Measurements from ENCODE around the gene AJUBA.
"Not testable (repeated sequence)": the region's sequence is repeated elsewhere in the genome, so short reads cannot be mapped to it uniquely, and the experiment has no call there.

The AJUBA gene

GRCh38 chr14:22978981-22979671 is 3.2 kb downstream of the AJUBA start:
- no peak for DNase-seq

DNA sequence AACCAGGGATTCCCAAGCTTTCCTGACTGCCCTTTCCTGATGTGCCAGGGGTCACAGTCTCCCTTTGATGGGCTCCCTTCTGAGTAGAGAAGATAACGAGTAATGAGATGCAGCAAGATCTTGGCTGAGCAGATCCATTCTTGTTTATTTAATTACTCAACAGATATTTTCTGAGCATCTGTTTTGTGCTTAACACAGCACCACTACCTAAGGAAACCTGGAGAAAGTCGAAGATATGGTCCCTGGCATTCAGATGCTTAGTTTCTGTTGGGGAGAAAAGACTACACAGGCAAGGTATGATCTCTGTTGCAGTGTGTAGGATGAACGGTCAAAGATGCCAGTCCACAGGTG is 3.9 kb downstream of the AJUBA start:
- DNase-seq, result no peak

- no peak for DNase-seq
Measured at GRCh38 chr14:22977684-22978486, 4.5 kb downstream of the AJUBA start.

GRCh38 chr14:22977434-22977683 is 5.0 kb downstream of the AJUBA start:
- DNase-seq, result no peak

GRCh38 chr14:22976620-22977433 is 5.5 kb downstream of the AJUBA start:
- DNase-seq, result no peak

DNA sequence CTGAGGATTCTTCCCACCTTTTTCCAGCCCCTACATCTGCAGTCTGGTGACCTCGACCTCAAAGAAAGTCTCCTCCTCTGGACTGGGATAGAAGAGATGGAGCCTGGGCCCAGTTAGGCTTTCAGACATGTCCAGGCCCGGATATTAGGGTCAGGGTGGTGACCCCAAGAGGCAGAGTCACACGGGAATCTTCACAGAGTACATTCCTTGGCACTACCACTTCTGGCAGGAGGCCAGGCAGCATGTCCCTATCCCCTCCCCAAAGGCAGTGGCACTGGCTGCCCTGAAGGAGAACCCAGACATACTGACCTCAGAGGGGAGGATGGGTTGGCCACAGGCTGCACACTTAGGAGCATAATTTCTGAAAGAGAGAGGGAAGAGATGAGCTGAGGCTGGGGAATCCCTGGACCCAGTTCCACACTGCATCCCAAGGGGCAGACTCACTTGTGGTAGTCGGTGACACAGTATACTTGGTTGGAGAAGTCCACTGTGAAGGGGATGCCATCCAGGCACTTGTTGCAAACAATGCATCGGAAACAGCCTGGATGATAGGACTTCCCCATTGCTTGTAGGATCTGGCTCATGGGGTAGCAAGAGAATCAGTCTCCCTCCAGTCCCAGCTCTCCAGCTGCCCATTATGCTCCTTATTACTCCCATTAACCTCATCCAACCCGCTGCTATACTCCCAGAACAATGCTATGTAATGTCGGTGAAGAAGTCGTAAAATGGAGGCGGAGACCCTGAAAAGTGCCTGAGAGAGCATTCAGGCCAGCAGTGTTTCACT is 7.6 kb downstream of the AJUBA start:
- DNase-seq, result no peak

- DNase-seq, result no peak
Measured at GRCh38 chr14:22973217-22974032, 8.9 kb downstream of the AJUBA start.

GRCh38 chr14:22972313-22972930 is 9.9 kb downstream of the AJUBA start:
- DNase-seq, result no peak

- DNase-seq, result no peak
Measured at GRCh38 chr14:22971152-22971551, 11.2 kb downstream of the AJUBA start.

DNA sequence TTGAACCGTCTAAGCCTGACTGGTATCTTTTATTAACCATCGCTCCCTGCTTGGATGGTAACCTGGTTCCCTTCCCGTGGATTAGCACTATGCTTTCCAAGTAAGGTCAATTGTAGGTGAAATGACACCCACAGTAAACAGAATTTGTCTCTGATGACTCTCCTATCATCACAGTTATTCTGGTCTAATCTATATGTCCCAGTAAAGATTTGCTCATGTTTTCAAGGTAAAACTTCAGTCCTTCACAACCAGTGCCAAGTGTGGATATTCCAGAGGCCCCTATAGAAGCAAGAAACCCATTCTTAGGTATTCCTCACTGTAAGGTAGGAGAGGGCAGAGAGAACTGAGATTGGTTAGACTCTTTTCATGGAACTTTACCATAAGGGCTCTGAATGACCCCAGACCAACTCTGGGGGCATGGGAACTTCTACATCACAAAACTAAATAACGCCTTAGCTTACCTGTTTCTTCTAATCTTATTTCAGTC is 15.5 kb downstream of the AJUBA start:
- DNase-seq, result no peak

DNA sequence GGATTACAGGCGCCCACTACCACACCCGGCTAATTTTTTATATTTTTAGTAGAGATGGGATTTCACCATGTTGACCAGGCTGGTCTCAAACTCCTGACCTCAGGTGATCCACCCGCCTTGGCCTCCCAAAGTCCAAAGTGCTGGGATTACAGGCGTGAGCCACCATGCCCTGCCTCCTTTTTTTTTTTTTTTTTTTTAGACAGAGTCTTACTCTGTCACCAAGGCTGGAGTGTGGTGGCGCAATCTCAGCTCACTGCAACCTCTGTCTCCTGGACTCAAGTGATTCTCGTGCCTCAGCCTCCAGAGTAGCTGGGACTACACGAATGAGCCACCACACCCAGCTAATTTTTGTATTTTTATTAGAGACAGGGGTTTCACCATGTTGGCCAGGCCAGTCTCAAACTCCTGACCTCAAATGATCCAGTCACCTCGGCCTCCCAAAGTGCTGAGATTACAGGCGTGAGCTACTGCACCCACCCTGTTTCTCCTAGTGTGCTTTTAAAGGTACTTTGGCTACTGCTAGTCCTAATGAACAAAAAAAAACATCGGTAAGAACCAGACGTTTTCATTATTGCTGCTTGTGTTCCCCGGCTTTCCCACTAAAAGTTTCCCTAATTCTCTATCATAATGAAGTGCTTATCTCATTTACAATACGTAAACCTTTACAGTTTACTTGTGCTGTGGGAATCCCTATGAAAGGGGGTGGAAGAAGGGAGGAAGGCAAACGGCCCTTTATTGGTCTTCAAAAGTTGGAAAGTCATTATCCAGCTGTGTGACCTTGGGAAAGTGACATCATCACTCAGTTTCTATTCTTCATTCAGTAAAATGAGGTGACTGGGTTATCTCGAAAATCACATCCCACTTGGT is 16.2 kb downstream of the AJUBA start:
- DNase-seq, result not testable (repeated sequence)

DNA sequence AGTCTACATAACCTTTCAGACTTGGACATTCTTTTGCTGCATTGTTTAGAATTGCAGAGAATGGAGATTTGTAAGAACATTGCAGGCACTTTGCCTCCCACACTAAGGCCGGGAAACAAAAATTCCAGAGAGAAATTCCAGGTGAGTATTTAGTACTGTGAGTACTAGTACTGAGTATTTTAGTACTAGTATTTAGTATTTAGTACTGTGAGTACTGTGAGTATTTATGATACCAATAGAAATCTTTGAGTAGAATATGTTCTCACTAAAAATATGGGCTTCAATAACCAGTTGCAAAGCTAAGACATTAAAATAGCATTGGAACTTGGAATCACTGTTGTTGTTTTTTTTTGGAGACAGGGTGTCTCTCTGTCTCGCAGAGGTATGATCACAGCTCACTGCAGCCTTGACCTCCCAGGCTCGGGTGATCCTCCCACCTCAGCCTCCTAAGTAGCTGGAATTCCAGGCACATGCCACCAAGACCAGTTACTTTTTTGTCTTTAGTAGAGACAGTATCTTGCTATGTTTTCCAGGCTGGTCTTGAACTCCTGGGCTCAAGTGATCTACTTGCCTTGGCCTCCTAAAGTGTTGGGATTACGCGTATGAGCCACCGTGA is 20.2 kb downstream of the AJUBA start:
- no peak for DNase-seq

DNA sequence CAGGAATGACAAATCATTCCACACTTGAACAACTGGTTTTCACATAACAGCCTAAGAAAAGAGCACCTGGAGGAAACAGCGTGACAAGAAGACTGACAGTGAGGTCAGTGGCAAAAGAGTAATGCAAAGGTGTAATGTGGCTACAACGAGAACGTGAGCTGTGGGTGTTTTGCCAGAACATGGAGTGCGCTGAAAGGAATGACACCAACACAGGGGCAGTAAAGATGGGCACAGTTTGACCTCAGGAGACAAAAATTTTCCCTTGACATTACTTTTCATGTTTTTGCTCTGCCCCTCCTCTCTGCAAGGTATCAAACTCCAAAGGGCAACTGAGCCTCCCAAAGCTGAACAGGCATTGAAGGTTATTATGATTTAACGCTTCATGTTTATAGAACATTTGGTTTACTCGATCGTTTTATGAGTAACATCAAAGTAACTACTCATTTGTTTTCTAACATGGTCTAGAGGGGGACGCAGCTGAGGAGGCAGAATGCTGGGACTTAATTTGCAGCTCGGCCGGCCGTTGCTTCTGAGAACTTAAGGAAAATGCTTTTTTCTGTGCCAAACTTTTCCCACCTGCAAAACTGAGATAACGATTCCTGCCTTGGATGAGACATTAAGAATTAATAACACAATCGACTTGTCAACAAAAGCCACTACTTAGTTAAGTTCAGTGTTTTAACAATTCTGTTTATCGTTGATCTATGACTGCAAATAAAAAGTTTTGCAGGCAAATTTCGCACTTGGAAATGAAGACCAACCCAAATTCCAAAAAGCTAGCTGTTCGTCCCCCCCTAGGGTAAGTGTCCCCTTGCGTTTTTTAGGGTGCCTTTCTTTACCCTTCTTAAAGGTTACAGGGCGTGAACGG is 26.4 kb downstream of the AJUBA start:
- no peak for DNase-seq

DNA sequence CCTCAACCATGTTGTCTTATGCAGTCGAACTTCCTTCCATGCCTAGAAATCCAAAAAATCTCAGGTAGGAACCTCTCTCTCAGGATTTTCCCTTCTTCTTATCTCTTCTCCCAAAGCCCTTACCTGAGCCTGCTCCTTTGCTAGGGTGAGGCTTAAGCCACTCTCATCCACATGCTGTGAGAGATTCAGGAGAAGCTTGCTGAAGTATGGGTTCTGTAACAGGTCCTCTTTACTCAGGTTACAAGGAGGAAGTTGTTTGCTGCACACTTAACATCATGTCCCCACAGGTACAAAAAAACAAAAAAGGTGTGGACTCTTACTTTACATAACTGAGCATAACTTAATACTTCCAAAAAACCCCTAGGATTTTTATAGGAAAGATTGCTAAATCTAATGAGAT is 29.9 kb downstream of the AJUBA start:
- DNase-seq, result no peak

GRCh38 chr14:22951795-22952194 is 30.6 kb downstream of the AJUBA start:
- not testable (repeated sequence) for DNase-seq

DNA sequence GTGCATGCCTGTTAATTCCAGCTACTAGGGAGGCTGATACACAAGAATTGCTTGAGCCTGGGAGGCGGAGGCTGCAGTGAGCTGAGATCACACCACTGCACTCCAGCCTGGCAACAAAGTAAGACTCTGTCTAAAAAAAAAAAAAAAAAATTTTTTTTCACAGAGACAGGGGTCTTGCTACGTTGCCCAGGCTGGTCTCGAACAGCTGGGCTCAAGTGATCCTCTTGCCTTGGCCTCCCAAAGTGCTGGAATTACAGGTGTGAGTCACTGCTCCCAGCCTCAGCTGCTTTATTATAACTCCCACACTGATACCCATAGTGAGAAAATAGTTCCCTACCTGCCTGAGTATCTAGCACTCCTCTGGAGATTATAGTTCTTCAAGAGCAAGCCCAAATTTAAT is 36.7 kb downstream of the AJUBA start:
- DNase-seq, result no peak

- no peak for DNase-seq
Measured at GRCh38 chr14:22939684-22940083, 42.7 kb downstream of the AJUBA start.

DNA sequence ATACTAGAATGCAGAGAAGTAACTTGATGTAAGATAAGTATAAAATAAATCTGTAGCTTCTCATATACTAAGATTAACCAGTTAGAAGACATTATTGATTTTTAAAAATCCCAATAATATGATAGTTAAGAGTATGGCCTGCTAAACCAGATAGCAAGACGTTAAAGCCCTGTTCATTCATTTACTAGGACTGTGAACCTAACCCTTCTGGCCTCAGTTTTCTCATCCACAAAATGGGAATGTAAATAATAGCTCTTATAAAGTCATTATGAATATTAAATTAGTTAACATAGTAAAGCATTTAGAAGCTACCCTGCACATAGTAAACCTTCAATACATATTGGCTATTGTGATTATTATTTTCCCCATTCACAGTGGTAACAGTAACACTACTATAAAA is 47.2 kb downstream of the AJUBA start:
- no peak for DNase-seq

GRCh38 chr14:22932146-22932545 is 50.2 kb downstream of the AJUBA start:
- DNase-seq, result no peak
